H9 (cell line): ENCODE measurements around the gene NTRK3. TPM values are rescaled to one million over a fixed set of nuclear protein-coding genes. Genes with fewer than 3 reads are reported as not detected.
A peak's percentile ranks its signal among the peaks of the same experiment; 100 is the strongest.

Source experiments
- DNase-seq: peaks from one replicate; pipeline ENCODE4 v3.0.0-alpha.2; 2017
- H2AFZ ChIP-seq: one replicate; pipeline ENCODE4 v1.6.1; 2013; ENCODE audit warnings: mild to moderate bottlenecking, low read length, control low read depth, moderate library complexity
- H2AK5ac ChIP-seq: 2 replicates; pipeline ENCODE4 v1.6.1; 2013; ENCODE audit warnings: low read length, control low read depth, mixed read lengths; ENCODE audit not compliant: insufficient read length
- H2BK120ac ChIP-seq: one replicate; pipeline ENCODE4 v1.6.1; 2013; ENCODE audit warnings: low read depth, mild to moderate bottlenecking, low read length, control low read depth, inconsistent platforms; ENCODE audit not compliant: poor library complexity, severe bottlenecking
- H2BK12ac ChIP-seq: 2 replicates; pipeline ENCODE4 v1.6.1; 2013; ENCODE audit warnings: low read length, control low read depth, mixed read lengths, low read depth; ENCODE audit not compliant: insufficient read length
- H2BK15ac ChIP-seq: 2 replicates; pipeline ENCODE4 v1.6.1; 2013; ENCODE audit warnings: low read depth, low read length, control low read depth
- H2BK20ac ChIP-seq: one replicate; pipeline ENCODE4 v1.6.1; 2013; ENCODE audit warnings: low read depth, mild to moderate bottlenecking, low read length, control low read depth, inconsistent platforms; ENCODE audit not compliant: poor library complexity, severe bottlenecking
- H2BK5ac ChIP-seq: 2 replicates; pipeline ENCODE4 v1.6.1; 2013; ENCODE audit warnings: low read length, control low read depth, mixed read lengths; ENCODE audit not compliant: insufficient read length
- H3K14ac ChIP-seq: 2 replicates; pipeline ENCODE4 v1.6.1; 2013; ENCODE audit warnings: low read length, control low read depth; ENCODE audit not compliant: insufficient read depth
- H3K18ac ChIP-seq: 2 replicates; pipeline ENCODE4 v1.6.1; 2013; ENCODE audit warnings: low read depth, mild to moderate bottlenecking, mixed read lengths, low read length, control low read depth; ENCODE audit not compliant: insufficient read length
- H3K23ac ChIP-seq: 2 replicates; pipeline ENCODE4 v1.6.1; 2013; ENCODE audit warnings: low read length, control low read depth, mixed read lengths, low read depth; ENCODE audit not compliant: insufficient read length
- H3K23me2 ChIP-seq: 2 replicates; pipeline ENCODE4 v1.6.1; 2013; ENCODE audit warnings: low read depth, mild to moderate bottlenecking, mixed read lengths, low read length, control low read depth; ENCODE audit not compliant: insufficient read length, poor library complexity, severe bottlenecking
- H3K27ac ChIP-seq: 2 replicates; pipeline ENCODE4 v1.5.1; 2013; ENCODE audit warnings: low read length, control low read depth, mixed read lengths, low read depth; ENCODE audit not compliant: insufficient read length
- H3K27me3 ChIP-seq: 2 replicates; pipeline ENCODE4 v1.6.1; 2013; ENCODE audit warnings: low read length, control low read depth, inconsistent platforms; ENCODE audit not compliant: insufficient read depth
- H3K4ac ChIP-seq: 2 replicates; pipeline ENCODE4 v1.6.1; 2013; ENCODE audit warnings: low read depth, mild to moderate bottlenecking, control low read depth, inconsistent platforms, low read length, moderate library complexity
- H3K4me1 ChIP-seq: 2 replicates; pipeline ENCODE4 v1.6.1; 2013; ENCODE audit warnings: low read length, control low read depth, inconsistent platforms; ENCODE audit not compliant: insufficient read depth
- H3K4me2 ChIP-seq: 2 replicates; pipeline ENCODE4 v1.6.1; 2013; ENCODE audit warnings: low read length, control low read depth, mixed read lengths; ENCODE audit not compliant: insufficient read length, insufficient read depth
- H3K56ac ChIP-seq: 2 replicates; pipeline ENCODE4 v1.6.1; 2013; ENCODE audit warnings: low read depth, mild to moderate bottlenecking, mixed read lengths, low read length, control low read depth; ENCODE audit not compliant: insufficient read length
- H3K79me1 ChIP-seq: 2 replicates; pipeline ENCODE4 v1.6.1; 2013; ENCODE audit warnings: low read depth, mild to moderate bottlenecking, moderate library complexity, low read length, control low read depth, inconsistent platforms; ENCODE audit not compliant: insufficient read depth, poor library complexity, severe bottlenecking
- H3K79me2 ChIP-seq: 2 replicates; pipeline ENCODE4 v1.6.1; 2013; ENCODE audit warnings: low read length, control low read depth, inconsistent platforms; ENCODE audit not compliant: insufficient read depth
- H3K9ac ChIP-seq: 2 replicates; pipeline ENCODE4 v1.6.1; 2013; ENCODE audit warnings: low read length, control low read depth, mixed read lengths; ENCODE audit not compliant: insufficient read length; ENCODE audit errors: extremely low read depth
- H3K9me3 ChIP-seq: one replicate; pipeline ENCODE4 v1.6.1; 2013; ENCODE audit warnings: low read depth, low read length, inconsistent platforms; ENCODE audit not compliant: control insufficient read depth
- H3T11ph ChIP-seq: one replicate; pipeline ENCODE4 v1.6.1; 2013; ENCODE audit warnings: mild to moderate bottlenecking, low read length, control low read depth, inconsistent platforms
- H4K20me1 ChIP-seq: one replicate; pipeline ENCODE4 v1.6.1; 2013; ENCODE audit not compliant: control insufficient read depth, insufficient read length, insufficient read depth
- H4K5ac ChIP-seq: 2 replicates; pipeline ENCODE4 v1.6.1; 2013; ENCODE audit warnings: low read depth, mild to moderate bottlenecking, mixed read lengths, low read length, control low read depth; ENCODE audit not compliant: insufficient read length
- H4K8ac ChIP-seq: replicated peaks from 2 replicates; pipeline ENCODE4 v1.6.1; 2013; ENCODE audit warnings: low read length, control low read depth, mixed read lengths, low read depth; ENCODE audit not compliant: insufficient read length
- H4K91ac ChIP-seq: 2 replicates; pipeline ENCODE4 v1.6.1; 2013; ENCODE audit warnings: low read depth, mild to moderate bottlenecking, moderate library complexity, mixed read lengths, low read length, control low read depth; ENCODE audit not compliant: insufficient read length
- H3K27ac Mint-ChIP-seq, 3 experiments: 2 replicates in 2 of 3; 3 replicates in 1 of 3; pipeline ENCODE4 v1.8.0; 2020 to 2021; ENCODE audit warnings: mixed read lengths in 3 of 3, mild to moderate bottlenecking in 1 of 3, moderate library complexity in 1 of 3
- H3K27me3 Mint-ChIP-seq: 2 replicates; pipeline ENCODE4 v1.8.0; 2021; ENCODE audit warnings: low read depth, mild to moderate bottlenecking, moderate library complexity, mixed read lengths
- H3K36me3 Mint-ChIP-seq, 3 experiments: 2 replicates in 2 of 3; 3 replicates in 1 of 3; pipeline ENCODE4 v1.8.0; 2020 to 2021; ENCODE audit warnings: low read depth in 3 of 3, mixed read lengths in 3 of 3; ENCODE audit not compliant: insufficient read depth in 1 of 3
- H3K4me1 Mint-ChIP-seq, 2 experiments: 2 replicates each; pipeline ENCODE4 v1.8.0; 2020; ENCODE audit warnings: mixed read lengths in 2 of 2
- H3K4me3 Mint-ChIP-seq, 2 experiments: 2 replicates in 1 of 2; 3 replicates in 1 of 2; pipeline ENCODE4 v1.8.0; 2020 to 2021; ENCODE audit warnings: mild to moderate bottlenecking in 2 of 2, mixed read lengths in 2 of 2, moderate library complexity in 1 of 2
- H3K9me3 Mint-ChIP-seq, 2 experiments: 2 replicates in 1 of 2; 3 replicates in 1 of 2; pipeline ENCODE4 v1.8.0; 2020; ENCODE audit warnings: mild to moderate bottlenecking in 2 of 2, mixed read lengths in 2 of 2, moderate library complexity in 1 of 2
- WGBS: extraction: QIAGEN DNeasy Blood & Tissue Kit; methylation state at CpG from one replicate; pipeline ENCODE4 v1.1.7; 2013; ENCODE audit warnings: missing lambda C conversion rate, low lambda C conversion rate, mixed read lengths; ENCODE audit not compliant: insufficient read length; ENCODE audit errors: extremely low coverage; 5-methylcytosine and 5-hydroxymethylcytosine counted together
- total RNA-seq: library from RNA; stranded (reverse); gene quantifications from 2 replicates; pipeline ENCODE4 v1.2.1, GENCODE V29; 2021
- TF ChIP-seq, protein P1 (sequence below): fragments of 200-600 bp; sonication (generic); conservative IDR thresholded peaks from 3 replicates; pipeline ENCODE4 v1.8.0; 2021; ENCODE audit warnings: antibody characterized with exemption, mild to moderate bottlenecking

NTRK3 gene
- total RNA-seq, 1 experiment from 2014 or later, result 2.5 TPM

DNA sequence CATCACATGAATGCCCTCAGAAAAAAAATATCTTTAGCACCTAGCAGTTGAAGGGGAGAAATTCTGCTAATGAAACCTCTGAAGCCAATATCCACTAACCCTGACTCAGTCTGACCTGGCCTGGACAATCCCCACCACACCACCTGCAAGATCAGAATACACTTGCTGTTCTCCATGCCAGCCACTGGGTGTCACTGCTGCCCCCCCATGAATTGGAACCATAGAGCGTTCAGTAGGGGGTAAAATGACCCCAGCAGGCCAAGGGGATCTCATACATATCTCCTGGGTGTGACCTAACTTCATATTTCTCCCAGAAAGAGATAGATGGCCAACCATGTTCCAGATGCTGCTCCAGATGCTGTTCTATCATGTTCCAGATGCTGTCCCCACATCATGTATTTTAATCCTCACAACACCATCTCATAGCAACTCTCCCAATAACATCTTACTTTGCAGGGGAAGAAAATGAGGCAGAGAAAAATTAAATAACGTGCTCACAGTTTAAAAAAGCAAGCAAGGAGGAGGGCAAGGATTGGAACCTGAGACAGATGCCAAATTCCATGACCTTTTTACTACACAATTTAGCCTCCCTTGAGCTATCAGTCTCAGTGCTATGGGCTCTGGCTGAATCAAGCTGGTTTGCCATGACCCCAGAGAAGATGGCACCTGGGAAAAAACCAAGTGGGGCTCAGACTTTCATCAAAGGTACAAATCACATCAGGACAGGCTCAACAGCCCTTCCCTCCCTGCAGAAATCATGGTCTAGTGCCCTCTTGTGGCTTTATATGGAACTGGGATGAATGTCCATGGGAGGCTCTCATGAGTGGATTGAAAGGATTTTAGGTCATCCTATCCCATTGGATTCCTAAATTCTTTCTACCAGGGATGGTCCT is 12.4 kb downstream of the NTRK3 start:
- Histone ChIP-seq H3K56ac (no peak overlapping the region), H3K14ac (no peak overlapping the region), H2BK20ac (no peak overlapping the region), H3K4me1 (no peaks in the 10 kb centered on the region), H3K23me2 (peaks cover 4% of the 10 kb centered on the region), H2BK120ac (no peak overlapping the region), H3K4me2 (no peak overlapping the region), H2BK15ac (no peak overlapping the region), H3K27ac (no peak overlapping the region), H4K20me1 (no peaks in the 10 kb centered on the region), H2BK12ac (no peak overlapping the region), H3K27me3 (no peaks in the 10 kb centered on the region), H4K5ac (no peak overlapping the region), H2BK5ac (no peak overlapping the region), H3K9me3 (no peaks in the 10 kb centered on the region), H3K79me2 (no peaks in the 10 kb centered on the region), H4K8ac (no peak overlapping the region), H3K9ac (no peak overlapping the region), H4K91ac (no peak overlapping the region), H3K79me1 (no peaks in the 10 kb centered on the region), H2AFZ (no peak overlapping the region), H3T11ph (no peak overlapping the region), H3K23ac (no peak overlapping the region), H3K4ac (no peak overlapping the region), H3K18ac (no peak overlapping the region), H2AK5ac (no peak overlapping the region)
- Mint-ChIP-seq H3K4me1 (peaks cover 16 to 26% of the 10 kb centered on the region in 2 experiments), H3K27ac (no peak overlapping the region), H3K36me3 (no peaks in the 10 kb centered on the region), H3K9me3 (no peaks in the 10 kb centered on the region; a peak in 1 of 5 replicates), H3K27me3 (peaks cover 39% of the 10 kb centered on the region), H3K4me3 (no peak overlapping the region)
- TF ChIP-seq, protein P1, sequence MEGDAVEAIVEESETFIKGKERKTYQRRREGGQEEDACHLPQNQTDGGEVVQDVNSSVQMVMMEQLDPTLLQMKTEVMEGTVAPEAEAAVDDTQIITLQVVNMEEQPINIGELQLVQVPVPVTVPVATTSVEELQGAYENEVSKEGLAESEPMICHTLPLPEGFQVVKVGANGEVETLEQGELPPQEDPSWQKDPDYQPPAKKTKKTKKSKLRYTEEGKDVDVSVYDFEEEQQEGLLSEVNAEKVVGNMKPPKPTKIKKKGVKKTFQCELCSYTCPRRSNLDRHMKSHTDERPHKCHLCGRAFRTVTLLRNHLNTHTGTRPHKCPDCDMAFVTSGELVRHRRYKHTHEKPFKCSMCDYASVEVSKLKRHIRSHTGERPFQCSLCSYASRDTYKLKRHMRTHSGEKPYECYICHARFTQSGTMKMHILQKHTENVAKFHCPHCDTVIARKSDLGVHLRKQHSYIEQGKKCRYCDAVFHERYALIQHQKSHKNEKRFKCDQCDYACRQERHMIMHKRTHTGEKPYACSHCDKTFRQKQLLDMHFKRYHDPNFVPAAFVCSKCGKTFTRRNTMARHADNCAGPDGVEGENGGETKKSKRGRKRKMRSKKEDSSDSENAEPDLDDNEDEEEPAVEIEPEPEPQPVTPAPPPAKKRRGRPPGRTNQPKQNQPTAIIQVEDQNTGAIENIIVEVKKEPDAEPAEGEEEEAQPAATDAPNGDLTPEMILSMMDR, result peak; percentile 72
- DNase-seq, result peak; percentile 54
- no CpG with 5 or more reads among the region's 2 CpGs for WGBS
